OCI-M1 (cell line): ENCODE results near the gene LUZP1.

ENCODE experiments used
- DNase-seq: peaks from one replicate; lab custom pipeline; 2025; lab: John Stamatoyannopoulos, UW

The LUZP1 gene

DNA sequence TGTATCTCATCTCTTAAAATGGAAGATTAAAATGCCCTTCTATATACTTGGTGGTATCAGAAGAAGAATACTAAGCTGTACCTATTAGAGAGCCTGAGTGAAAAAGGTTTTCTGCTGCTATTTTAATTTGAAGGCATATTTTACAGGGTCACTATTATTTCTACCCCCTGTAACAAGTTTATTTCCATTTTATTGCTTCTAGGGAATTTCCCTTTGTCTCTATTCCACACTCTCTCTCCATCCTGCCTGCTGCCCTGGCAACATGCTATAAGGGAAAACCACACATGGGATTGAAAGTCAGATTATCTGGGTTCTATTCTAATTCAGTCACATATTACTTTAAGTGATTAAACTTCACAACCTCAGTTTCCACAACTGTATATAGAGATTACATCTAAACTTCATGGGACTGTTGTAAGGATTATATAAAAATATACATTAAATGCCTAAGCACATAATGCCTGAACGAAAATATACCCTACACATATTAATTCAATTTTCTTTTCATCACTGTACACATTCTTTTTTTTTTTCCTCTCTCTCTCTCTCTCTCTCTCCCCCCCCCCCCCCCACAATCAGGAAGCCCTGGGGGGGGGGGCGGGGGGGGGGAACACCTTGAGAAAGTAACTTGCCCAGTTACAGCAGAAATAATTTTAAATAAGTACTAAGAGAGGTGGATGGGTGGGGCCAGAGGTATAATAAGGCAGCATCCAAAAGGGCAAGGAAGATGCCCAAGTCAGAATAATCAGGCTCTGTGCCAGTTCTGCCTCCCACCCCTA, 51.5 kb downstream of the LUZP1 start:
- DNase-seq: no peak

DNA sequence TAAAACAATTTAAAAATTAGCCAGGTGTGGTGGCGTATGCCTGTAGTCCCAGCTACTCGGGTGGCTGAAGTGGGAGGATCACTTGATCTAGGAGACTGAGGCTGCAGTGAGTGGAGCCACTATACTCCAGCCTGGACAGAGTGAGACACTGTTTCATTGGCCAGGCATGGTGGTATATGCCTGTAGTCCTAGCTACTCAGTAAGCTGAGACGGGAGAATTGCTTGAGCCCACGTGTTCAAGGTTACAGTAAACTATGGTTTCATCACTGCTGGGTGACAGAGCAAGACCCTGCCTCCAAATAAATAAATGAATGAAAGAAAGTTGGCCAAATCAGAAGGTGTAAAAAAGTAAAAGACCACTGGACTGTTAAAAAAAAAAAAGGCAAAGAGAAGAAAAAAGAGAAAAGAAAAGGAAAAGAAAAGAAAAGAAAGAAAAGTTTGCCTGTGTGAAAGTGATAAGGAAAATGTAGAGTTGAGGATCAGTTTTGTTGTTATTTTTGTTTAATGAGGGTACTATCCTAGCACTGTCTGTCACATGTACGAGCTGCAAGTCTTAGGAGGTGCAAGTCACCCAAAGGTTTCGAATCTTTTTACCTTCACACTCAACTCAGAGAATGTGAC, 52.3 kb downstream of the LUZP1 start:
- DNase-seq: peak; percentile 31

DNA sequence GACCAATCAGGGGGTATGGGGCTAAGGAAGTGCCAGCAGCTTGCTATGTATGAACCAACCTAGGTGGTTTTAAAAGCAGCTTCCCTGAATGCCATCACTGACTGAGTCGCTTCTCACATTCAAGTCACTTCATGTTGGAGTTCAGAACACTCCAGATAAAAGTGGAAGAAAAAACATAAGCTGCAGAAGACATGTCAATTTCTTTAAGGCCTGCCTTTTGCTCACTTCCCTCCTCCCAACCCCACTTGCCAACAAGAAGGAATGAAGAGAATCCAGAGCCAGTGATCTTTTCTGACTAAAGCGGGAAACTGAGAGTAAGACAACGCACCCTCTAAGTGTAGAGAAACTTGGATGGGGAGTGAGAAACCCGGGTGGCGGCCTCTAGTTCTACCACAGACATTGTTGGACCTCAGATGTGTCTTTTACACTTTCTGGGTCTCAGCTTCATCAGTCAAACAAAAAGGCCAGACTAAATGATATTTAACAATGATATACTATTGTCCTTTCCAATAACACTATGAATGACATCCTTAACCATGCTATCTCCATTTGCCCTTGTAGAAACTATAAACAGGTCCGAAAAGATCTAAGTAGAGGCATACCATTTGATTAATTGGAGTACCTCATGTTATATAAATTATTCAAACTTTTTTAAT, 54.1 kb downstream of the LUZP1 start:
- DNase-seq: peak; percentile 42

DNA sequence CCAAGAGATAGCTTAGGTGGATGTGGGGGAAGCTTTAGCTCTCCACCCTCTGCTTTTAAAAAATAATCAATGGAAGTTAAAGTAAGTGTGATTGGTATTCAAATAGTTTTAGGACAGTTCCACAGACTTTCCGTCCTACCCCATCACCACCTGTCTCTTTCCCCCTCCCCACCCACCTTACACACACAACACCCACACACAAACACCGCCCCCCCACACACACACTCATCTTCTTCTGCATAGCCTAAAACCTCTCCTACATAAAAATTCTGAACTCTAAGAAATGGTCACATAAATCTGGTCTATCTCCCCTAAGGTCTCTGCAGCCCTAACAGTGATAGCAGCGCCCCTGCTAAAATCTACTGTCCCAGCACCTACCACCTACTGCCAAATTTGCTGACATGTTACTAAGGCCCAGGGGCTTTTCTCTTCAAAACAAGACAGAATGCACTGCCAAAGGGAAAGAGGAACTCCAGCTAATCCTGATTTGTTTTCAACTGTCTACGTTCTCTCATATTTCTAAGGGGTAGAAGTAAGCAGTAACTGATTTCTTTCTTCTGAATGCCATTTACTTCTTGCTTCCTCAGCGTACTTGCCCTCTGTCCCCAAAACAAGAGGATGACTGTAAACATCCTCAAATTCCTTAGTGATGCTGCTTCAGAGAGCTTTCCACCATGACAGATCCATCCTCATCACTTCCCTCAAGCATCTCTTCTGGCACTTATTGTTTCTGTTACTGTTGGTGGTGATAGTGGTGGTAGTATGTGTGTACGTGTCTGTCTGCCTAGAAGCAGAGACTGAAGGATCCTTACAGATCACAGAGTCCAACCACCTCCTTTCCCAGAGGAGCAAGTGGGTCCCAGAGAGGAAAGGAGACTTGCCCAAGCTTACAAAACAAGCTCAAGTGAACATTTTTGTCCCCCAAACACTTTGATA, 56.8 kb downstream of the LUZP1 start:
- peak; percentile 40 for DNase-seq

DNA sequence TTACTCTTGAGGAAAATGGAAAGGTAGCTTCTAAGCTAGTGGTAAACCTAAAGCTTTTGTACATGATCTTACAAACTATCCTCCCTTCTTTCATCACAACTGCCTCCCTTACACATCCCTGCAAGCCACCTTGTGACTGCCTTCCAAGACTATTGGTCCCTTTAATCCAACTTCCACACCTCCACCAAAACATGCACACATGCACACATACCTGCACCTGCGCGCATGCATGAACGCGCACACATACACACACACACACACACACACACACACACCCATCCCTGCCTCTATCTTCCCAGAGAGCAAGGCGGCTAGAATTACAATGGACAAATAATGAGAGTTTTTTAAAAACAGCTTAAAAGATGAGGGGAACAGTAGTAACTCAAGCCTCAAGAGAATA, 58.3 kb downstream of the LUZP1 start:
- no peak for DNase-seq

DNA sequence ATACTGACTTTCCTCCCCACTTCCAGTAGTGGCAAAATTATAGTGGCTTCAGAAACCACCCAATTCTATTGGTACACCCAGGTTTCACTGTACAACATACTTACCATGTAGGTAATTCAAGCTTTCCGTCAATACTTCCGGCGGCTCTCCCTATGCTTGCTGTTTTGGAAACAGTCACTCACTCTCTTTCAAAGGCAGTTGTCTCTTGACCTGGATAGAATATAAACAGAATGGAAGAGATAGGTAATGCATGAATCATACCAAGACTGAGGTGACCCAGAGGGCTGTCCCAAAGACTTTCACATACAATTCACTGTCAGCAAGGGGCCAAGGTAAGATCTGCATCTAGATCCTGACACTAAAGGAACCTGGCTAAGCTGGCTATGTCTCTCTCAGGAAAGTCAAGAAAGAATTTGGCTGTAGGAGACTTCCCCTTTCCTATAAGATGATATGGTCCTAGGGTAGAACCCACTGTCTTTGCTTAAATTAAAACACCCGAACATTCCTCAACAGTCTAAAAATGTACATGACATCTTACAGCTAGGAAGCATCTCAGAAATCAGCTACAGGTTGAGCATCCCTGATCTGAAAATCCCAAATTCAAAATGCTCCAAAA, 59.6 kb downstream of the LUZP1 start:
- no peak for DNase-seq

DNA sequence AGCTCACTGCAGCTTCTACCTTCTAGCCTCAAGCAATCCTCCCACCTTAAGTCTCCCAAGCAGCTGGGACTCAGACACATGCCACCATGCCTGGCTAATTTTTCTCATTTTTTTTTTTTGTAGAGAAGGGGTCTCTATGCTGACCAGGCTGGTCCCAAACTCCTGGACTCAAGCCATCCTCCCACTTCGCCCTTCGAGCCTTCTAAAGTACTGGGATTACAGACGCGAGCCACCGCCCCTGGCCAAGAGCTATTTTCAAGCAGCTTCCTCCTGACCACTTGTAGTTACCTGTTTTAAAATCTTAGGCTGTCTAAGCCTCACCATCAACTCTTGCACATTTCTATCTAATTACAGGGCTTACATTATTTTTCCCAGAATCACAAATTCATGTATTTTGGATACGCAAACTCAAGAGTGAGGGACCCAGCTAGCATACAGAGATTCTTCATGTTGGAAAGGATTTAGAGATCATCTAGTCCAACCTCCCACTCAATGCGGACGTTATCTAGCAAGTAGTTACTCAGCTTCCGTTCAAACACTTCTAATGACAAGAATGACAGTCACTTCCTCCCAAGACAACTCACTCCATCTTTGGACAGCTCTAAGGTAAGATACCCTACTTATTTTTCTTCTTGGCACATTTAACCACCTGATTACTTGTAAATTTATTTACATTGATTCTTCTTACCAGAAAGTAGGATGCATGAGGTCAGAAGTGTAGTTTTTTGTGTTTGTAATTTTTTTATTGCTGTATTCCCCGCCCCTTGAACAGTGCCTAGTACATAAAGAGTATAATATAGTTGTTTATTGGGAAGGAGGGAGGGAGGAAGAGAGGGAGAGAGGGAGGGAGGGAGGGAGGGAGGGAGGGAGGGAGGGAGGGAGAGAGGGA, 65.4 kb downstream of the LUZP1 start:
- peak; percentile 75 for DNase-seq

DNA sequence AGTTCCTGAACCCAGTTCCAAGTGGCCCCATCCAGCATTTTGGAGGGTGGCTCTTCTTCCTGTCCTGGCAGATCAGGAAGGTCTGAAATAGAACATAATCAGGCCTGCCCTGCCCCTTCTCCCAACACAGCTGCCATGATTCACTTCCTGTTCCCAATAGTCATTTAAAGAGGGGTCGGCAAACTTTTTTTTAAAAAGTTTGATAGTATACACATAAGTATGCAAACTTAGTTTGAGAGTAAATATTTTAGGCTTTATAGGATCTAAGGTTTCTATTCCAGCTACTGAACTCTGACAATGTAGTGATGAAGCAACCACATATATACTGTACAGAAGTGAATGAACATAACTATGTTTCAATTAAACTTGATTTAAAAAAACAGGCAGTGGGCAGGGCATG, 66.4 kb downstream of the LUZP1 start:
- DNase-seq: no peak

DNA sequence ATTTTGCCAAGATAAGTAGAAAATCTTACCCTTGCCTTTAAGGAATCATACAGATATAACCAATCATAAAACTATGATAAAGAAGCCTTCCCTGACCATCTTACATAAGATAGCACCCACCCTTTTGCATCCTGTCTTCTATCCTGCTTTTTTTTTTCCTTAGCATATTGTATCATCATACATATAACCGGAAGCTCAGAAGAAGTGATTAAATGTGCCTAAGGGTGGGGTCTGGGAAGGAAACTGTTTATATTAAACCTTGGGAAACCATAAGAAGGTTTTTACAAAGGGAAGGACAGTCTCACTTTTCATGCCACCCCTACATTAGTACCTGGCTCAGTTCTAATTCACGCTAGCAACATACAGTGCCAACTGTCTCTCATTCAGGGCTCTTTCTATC, 66.8 kb downstream of the LUZP1 start:
- no peak for DNase-seq

DNA sequence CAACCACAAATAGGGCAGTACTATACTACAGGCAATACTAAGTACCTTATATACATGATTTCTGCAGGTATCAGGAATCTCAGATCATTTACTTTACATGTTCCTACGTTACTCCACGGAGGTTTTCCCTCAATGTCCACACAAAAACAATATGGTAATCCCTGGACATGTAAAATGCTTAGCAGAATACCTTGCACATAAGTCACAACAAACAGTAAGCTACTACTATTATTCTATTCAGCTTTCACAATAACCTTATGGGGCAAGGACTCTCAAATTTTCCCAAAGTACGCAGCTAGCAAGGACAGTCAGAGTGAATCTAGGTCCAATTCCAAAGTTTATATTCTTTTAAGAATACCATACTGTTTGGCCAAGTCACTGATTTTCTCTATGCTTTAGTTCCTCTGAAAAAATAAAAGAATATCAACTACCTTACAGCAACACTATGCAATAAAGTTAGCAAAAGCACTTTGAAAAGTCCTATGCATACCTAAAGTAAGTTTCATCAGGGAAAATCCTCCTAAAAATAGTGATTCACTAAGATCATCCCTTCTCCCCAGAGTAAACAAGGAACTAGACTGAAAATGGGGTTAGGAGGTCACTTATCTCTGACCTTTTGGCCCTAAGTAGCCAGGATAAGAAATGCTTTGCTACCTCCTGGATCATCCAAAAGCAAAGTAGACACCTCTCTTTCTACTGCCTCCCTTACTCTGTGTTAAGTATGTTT, 67.4 kb downstream of the LUZP1 start:
- no peak for DNase-seq

DNA sequence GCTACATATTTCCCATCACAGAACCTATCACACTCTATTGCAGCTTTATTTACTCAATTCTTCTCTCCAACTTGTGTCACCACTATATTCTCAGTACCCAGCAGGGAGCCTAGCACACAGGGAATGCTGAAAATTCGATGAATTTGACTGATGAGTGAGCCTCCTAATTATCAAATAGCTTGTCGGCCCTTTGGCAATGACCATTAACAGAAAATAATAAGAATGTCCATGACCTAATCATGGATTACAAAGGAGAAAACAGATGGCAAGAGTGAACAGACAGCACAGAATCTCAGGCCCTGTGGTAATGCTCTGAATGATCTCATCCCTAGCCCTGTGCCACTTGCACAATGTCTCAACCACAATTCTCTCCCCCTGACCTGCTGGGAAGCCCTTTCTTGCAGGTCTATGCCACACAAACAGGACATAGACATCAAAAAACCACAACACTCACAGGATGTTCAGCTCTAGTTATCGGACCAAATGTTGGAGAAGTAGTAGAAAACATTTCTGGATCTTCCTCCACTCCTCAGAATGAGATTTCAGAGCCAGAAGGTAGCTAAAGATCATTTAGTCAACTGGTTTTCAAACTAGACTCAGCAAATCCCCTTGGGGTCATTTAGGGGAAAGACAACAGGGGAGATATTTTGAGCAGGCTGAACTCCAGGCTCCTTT, 68.4 kb downstream of the LUZP1 start:
- DNase-seq: peak; percentile 83

DNA sequence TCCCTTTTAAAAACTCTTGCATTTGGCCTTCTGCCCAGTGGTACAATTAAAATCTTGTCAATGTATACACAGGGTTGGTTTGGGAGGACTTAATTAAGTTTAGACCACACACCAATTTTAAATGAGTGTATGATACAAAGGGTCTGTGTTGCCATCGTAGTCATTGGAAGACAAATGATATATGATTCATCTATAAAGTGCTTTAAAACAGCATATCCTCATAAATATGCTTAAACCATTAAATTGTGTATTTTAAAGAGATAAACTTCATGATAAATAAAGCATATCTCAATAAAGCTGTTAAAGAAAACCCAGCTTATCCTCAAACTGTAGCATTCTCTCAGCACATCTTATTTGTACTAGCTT, 69.5 kb downstream of the LUZP1 start:
- DNase-seq: no peak

DNA sequence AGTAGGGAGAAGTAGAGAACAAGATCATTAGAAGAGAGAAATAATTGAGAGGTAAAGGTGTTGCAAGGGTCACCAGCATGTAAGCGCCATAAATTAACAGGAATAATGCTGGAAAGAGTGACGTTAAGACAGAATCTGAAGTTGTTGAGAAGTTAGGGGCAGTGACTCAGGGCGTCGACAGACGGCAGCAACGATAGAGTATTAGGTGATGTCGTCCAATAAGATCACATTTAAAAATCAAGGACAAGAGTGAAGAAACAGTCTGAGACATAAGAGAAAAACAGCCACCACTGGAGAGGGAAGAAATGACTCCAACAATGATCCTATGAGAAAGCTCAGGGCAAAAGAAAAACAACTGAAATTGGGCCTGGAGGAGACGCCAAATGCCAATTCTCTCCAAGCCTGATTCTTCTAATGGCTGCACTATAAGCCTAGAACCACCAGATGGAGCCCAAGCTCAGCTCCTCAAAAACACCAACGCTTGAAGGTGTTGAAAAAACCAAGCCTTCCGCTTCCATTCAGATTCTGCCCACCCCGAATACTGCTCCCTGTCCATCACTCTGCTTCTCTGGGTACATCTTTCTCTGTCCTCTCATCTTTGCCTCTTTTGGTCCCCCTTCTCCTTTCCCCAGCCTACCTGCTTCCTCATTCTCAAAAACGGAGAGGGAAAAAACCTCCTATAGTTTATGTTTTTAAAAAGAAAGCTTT, 70.0 kb downstream of the LUZP1 start:
- DNase-seq: peak; percentile 82

DNA sequence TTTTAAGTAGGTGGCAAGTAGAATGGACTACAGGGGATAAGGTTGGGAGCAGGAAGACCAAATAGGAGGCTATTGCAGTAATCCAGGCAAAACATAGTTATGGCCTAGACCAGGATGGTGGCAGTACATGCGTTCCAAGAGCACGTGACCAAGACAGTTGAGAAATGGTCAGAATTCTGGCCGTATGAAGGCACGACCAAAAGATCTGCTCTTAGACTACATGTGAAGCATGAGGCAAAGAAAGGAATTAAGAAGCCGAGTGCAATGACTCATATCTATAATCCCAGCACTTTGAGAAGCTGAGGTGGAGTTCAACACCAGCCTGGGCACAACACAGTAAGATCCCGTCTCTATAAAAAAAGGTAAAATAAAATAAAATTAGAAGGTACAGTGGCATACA, 71.3 kb downstream of the LUZP1 start:
- DNase-seq: no peak

DNA sequence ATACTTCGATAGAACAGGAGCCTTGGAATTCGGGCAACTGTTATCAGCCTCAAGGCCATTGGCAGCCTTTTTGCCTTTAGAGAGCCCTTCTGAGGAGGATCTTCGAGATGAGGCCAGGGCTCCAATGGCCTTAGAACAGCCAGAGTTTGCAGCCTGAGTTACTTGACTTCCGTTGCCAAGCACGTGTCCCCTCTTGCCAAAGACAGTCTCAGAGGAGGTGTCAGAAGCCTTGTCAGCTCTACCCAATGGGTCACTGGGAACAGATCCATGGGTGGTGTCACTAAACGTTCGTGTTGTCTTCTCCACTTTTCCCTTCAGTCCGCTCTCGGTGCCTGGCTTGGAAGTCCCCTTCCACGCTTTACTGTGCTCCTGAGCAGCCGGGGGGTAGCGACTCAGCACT, 76.2 kb downstream of the LUZP1 start:
- DNase-seq: no peak

DNA sequence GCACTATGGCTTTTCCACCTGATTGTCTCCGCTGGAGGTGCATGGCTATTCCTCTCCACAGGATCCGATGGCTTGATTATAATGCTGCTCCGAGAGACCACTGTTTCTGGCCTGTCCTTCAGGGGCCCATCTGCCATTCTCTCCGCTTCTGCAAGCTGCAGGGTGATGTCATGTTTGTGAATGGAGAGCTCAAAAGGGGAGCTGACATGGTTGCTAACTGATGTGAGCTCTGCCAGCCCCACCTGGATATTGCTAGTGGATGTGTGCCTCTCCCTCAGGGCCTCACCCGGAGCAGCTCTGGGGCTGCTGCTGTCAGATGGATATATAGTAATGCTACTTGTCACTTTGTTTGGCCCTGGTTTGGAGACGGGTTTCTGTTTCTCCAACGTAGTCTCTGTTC, 77.1 kb downstream of the LUZP1 start:
- no peak for DNase-seq

DNA sequence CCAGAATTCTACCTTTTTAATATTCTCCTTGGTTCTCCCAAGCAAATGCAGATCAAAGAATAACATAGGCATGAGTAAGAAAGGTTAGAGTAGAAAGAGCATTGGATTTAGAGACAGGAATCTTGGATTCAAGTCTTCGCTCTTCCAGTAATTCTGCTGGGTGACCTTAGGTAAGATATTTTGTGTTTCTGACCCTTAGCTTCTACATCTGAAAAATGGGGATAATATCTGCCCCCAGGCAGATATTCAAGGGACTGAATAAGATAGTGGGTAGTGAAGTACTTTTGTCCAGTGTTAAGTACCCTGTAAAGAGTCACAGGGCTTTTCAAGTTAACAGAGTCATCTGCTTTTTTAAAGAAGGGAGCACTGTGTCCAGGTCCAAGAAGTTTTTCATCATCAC, 78.6 kb downstream of the LUZP1 start:
- no peak for DNase-seq

DNA sequence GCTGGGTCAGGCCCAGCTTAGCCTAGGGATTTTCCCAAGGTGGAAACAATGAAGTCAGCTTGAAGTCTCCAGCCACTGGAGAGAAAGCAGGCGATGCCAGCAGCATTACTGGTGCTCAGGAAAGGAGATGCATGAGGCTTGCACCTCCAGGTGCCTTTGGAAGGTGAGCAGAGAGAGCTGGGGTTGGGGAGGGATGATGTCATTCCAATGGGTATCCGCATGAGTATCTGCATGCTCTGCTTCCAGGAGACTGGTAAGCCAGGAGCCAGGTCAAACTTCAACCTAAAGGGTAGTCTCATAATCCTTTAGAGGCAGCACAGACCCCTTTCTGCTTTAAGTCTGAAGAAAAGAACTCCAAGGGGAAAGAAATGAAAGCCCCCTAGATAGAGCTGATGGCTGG, 80.6 kb downstream of the LUZP1 start:
- no peak for DNase-seq

DNA sequence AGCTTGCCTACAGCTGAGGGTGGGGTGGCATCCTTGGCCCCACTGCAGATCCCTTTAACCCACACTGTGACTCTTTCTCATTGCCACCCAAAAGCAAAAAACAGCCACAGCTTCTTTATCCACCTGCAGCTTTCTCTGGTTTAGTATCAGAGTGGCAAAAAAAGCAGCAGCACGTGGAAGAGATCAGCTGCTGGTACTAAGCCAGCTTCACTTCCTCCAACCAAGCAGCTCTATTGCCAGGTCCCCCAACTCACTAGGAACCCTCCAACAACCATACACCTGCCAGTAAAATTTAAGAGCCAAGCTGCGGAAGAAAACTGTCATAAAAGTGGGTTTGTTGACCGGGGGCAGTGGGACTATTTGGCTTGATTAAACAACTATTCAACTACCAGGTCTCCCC, 83.0 kb downstream of the LUZP1 start:
- no peak for DNase-seq
